HEK293 (cell line): ENCODE results near the gene PGGT1B.

Source experiments
- CTCF ChIP-seq: fragments of 450-650 bp; formaldehyde crosslinking; IDR thresholded peaks from 2 replicates; pipeline ENCODE4 v1.5.1; 2016; ENCODE audit warnings: missing biosample characterization, missing genetic modification characterization
- OSR2 ChIP-seq: fragments of 450-650 bp; formaldehyde crosslinking; IDR thresholded peaks from 2 replicates; pipeline ENCODE4 v1.5.1; 2016; ENCODE audit warnings: missing biosample characterization, missing genetic modification characterization
- ZNF266 ChIP-seq: fragments of 450-650 bp; formaldehyde crosslinking; IDR thresholded peaks from 2 replicates; pipeline ENCODE4 v1.5.1; 2016; ENCODE audit warnings: missing biosample characterization, missing genetic modification characterization, low read depth
- TF ChIP-seq, protein P1 (sequence below): fragments of 450-650 bp; formaldehyde crosslinking; IDR thresholded peaks from 2 replicates; pipeline ENCODE4 v1.5.1; 2016; ENCODE audit warnings: missing biosample characterization, missing genetic modification characterization

GRCh38 chr5:115189866-115190265 lies 72.8 kb downstream of the PGGT1B start:
- no peak for TF ChIP-seq CTCF (tag by site-specific recombination)
- no peak for TF ChIP-seq ZNF266 (tag by site-specific recombination)
- TF ChIP-seq, protein P1, sequence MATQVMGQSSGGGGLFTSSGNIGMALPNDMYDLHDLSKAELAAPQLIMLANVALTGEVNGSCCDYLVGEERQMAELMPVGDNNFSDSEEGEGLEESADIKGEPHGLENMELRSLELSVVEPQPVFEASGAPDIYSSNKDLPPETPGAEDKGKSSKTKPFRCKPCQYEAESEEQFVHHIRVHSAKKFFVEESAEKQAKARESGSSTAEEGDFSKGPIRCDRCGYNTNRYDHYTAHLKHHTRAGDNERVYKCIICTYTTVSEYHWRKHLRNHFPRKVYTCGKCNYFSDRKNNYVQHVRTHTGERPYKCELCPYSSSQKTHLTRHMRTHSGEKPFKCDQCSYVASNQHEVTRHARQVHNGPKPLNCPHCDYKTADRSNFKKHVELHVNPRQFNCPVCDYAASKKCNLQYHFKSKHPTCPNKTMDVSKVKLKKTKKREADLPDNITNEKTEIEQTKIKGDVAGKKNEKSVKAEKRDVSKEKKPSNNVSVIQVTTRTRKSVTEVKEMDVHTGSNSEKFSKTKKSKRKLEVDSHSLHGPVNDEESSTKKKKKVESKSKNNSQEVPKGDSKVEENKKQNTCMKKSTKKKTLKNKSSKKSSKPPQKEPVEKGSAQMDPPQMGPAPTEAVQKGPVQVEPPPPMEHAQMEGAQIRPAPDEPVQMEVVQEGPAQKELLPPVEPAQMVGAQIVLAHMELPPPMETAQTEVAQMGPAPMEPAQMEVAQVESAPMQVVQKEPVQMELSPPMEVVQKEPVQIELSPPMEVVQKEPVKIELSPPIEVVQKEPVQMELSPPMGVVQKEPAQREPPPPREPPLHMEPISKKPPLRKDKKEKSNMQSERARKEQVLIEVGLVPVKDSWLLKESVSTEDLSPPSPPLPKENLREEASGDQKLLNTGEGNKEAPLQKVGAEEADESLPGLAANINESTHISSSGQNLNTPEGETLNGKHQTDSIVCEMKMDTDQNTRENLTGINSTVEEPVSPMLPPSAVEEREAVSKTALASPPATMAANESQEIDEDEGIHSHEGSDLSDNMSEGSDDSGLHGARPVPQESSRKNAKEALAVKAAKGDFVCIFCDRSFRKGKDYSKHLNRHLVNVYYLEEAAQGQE (tag by site-specific recombination): no peak
- TF ChIP-seq OSR2 (tag by site-specific recombination): no peak
